C4-2B (cell line): ENCODE data around the gene IQGAP3.

Experiments
- H3K27ac ChIP-seq: fragments of 450-650 bp; 2 replicates; pipeline ENCODE4 v1.5.1; 2017
- CTCF ChIP-seq: fragments of 450-650 bp; conservative IDR thresholded peaks from 2 replicates; pipeline ENCODE4 v1.5.1; 2017; ENCODE audit warnings: mild to moderate bottlenecking
- ZFX ChIP-seq: fragments of 450-650 bp; IDR thresholded peaks from 2 replicates; pipeline ENCODE4 v1.6.1; 2017

Gene IQGAP3

GRCh38 chr1:156552518-156552917 is 19.8 kb downstream of the IQGAP3 start:
- H3K27ac ChIP-seq: no peak overlapping the region
- no peak for TF ChIP-seq ZFX
- no peak for TF ChIP-seq CTCF

DNA sequence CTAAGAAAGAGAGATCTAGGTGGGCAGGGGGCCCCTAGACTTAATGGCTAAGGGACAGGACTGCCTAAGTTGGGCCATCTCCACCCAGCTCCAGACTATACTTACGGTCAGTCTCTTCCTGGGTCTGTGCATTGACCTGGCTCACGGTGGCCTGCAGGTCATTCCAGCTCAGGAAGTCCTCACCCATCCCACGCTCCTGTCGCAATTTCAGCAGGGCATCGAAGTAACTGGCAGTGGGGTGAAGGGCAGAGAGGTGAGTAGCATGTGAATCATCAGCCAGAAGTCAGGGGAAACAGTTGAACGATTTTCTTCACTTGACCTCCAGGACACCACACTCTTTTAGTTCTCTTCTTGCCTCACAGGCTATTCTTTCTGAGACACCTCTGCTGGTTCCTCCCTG is 20.5 kb downstream of the IQGAP3 start:
- no peak overlapping the region for H3K27ac ChIP-seq
- no peak for TF ChIP-seq ZFX
- no peak for TF ChIP-seq CTCF

- no peak for TF ChIP-seq CTCF
- no peak for TF ChIP-seq ZFX
Observed at GRCh38 chr1:156551066-156551643, 21.2 kb downstream of the IQGAP3 start.

DNA sequence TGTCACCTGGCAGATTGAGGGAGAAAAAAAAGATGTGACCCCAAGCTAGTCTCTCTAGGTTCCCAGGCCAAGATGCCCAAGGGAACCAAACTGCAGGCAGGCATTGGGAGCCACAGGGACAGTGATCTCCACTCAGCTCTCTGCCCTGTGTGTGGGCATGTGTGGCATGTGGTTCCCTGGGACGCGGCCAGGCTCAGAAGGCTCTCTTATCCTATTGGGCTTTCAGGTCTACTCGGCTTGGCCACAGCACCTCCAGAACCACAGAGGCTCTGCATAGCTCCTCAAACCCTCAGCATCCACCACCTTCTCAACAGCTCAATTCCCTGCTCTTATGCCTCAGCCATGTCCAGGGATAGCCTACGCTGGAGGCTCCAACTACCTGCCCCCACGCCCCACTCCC is 22.0 kb downstream of the IQGAP3 start:
- no peak overlapping the region for H3K27ac ChIP-seq
- no peak for TF ChIP-seq ZFX
- TF ChIP-seq CTCF: no peak

More at GRCh38 chr1:156551066-156551643, 21.2 kb downstream of the IQGAP3 start:
- H3K27ac ChIP-seq: no peak overlapping the region

DNA sequence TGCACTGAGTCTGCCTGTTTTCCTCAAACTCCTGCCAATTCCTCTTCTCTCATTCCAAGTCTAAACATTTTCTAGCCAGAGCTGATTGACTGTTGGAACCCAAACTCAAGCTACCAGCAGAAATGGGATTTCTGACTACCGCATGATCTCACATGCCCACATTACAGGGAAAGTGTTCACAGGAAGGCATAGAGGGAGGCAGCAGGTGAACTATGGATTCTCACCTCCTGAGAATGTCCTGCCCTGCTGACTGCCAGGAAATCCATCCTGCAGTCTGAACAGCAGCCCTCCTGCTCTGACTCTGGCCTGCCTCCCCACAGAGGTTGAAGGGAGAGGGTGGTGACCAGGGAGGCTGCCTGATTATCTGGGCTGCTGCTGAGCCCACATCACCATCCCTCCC is 22.5 kb downstream of the IQGAP3 start:
- no peak overlapping the region for H3K27ac ChIP-seq
- TF ChIP-seq ZFX: no peak

DNA sequence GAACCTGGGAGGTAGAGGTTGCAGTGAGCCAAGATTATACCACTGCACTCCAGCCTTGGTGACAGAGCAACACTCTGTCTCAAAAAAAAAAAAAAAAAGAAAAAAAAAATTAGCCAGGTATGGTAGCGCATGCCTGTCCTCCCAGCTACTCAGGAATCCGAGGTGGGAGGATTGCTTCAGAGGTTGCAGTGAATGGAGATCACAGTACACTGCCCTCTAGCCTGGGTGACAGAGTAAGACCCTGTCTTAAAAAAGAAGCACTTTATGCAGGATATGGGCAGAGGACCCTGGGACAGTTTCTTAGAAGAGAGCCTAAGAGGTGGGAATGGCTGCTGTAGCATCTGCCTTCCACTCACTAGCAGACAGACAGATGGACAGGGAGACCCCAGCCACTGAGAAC is 23.0 kb downstream of the IQGAP3 start:
- H3K27ac ChIP-seq: no peak overlapping the region
- TF ChIP-seq ZFX (no peak), CTCF (no peak)

DNA sequence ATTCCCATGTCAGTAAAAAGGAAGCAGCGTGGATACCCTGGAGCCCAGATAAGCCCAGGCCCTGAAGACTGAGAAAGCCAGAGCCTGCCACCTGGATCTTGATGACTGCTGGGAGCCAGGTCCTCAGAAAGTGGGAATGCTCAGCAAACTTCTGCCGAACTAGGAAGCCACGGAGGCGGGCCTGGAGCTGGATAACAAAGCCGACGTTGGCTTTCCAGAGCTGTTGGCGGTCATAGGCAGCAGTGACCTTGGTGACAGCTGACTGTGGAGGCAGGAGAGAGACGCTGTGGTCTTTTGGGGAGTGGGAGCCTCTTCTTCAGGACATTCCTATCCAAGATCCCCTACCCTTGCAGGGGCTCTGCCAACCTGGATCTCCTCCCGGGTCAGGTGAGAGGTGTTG is 24.4 kb downstream of the IQGAP3 start:
- no peak for TF ChIP-seq ZFX
- no peak for TF ChIP-seq CTCF

DNA sequence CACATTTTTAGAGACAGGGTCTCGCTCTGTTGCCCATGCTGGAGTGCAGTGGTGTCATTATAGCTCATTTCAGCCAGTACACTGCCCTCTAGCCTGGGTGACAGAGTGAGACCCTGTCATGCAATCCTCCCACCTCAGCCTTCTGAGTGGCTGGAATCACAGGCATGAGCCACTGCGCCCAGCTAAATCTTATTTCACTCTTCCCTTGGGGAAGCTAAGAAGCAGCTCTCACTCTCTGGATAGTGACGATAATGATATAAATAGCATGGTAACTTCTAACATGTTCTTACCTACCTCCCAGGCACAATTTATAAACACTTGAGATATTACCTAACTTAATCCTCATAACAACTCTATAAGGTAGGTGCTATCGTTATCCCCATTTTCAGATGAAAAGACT is 24.9 kb downstream of the IQGAP3 start:
- H3K27ac ChIP-seq: no peak overlapping the region

More for the DNA sequence above, 24.4 kb downstream of the IQGAP3 start:
- H3K27ac ChIP-seq: no peak overlapping the region

More for the DNA sequence above, 24.9 kb downstream of the IQGAP3 start:
- TF ChIP-seq CTCF: no peak
- no peak for TF ChIP-seq ZFX
